ENCODE measurements around the gene FGFBP1. TPM values are rescaled to one million over a fixed set of nuclear protein-coding genes. Genes with fewer than 3 reads are reported as not detected.

The FGFBP1 gene
- total RNA-seq, 4 donors from 2014 or later, result 2.5 TPM; not detected in 3

DNA sequence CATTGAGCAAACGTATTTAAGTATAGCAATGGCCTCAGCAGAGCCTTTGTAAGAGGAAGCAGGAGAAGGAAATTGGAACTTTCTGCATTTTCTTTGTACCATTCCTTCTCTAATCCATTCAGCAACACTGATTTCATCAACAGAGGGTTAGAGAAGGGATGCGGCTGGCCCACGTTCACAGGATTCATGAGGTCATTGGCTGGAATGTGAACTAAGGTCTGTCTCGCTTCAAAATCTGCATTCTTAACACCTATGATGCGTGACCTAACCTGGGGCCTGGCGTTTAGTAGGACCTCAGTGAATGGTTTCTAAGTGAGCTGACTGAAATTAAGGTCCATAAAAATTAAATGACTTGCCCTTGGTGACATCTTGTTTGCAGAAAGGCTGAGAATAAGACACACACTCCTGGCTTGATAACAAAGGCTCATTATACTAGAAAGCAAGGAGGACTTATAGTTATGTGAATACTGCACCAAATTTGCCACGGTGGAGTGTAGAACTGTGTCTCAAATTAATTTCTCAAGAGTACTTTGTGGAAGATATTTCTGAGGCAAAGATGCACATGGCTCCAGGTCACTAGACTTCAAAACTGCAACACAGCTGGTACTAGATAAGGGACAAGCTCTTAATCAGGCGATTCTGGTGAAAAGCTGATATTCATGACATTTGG lies 25.4 kb downstream of the FGFBP1 start:
- Histone ChIP-seq H3K27me3 (no peaks in the 10 kb centered on the region), H3K36me3 (no peaks in the 10 kb centered on the region), H3K4me1 (no peaks in the 10 kb centered on the region), H3K4me3 (no peak overlapping the region), H3K27ac (no peak overlapping the region), H3K9me3 (no peaks in the 10 kb centered on the region)
- WGBS, 2 donors, result 49 to 50% methylated on average over 8 of the region's 8 CpGs
- no peak for DNase-seq (ENCODE audit: low spot score in 2 of 2)
- no peak for TF ChIP-seq POLR2A (IDR thresholded peaks at IDR 0.05)
- TF ChIP-seq, protein P1, sequence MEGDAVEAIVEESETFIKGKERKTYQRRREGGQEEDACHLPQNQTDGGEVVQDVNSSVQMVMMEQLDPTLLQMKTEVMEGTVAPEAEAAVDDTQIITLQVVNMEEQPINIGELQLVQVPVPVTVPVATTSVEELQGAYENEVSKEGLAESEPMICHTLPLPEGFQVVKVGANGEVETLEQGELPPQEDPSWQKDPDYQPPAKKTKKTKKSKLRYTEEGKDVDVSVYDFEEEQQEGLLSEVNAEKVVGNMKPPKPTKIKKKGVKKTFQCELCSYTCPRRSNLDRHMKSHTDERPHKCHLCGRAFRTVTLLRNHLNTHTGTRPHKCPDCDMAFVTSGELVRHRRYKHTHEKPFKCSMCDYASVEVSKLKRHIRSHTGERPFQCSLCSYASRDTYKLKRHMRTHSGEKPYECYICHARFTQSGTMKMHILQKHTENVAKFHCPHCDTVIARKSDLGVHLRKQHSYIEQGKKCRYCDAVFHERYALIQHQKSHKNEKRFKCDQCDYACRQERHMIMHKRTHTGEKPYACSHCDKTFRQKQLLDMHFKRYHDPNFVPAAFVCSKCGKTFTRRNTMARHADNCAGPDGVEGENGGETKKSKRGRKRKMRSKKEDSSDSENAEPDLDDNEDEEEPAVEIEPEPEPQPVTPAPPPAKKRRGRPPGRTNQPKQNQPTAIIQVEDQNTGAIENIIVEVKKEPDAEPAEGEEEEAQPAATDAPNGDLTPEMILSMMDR (IDR thresholded peaks at IDR 0.05), result no peak
- no peak for TF ChIP-seq EP300 (IDR thresholded peaks at IDR 0.05)

DNA sequence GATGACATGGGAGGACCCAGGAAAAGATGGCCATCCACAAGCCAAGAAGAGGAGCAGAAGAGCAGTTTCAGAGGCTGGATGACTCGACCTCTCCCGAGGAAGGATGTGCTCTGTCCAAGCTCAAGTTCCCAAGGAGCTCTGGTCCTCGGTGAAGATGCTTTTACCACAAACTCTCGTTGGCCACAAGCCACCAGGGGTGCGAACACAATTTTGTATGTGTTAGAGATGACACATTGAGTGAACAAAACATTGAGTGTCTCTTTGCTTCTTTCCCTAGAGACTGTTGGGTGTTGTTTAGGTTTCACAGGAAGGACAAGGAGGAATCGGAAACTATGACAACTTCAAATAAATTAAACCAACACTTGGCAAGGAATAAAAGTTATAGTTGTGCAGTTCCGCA lies 26.3 kb downstream of the FGFBP1 start:
- no peaks in the 10 kb centered on the region for H3K36me3 ChIP-seq
- H3K4me1 ChIP-seq, result no peaks in the 10 kb centered on the region
- DNase-seq (ENCODE audit: low spot score in 2 of 2), result no peak
- H3K27me3 ChIP-seq, result no peaks in the 10 kb centered on the region
- TF ChIP-seq POLR2A (IDR thresholded peaks at IDR 0.05) (no peak), EP300 (IDR thresholded peaks at IDR 0.05) (no peak)
- TF ChIP-seq, protein P1 (IDR thresholded peaks at IDR 0.05), result no peak
- no peaks in the 10 kb centered on the region for H3K9me3 ChIP-seq
- H3K4me3 ChIP-seq, result no peak overlapping the region
- WGBS, 2 donors, result 67 to 69% methylated on average over 7 of the region's 7 CpGs
- H3K27ac ChIP-seq, result no peak overlapping the region

DNA sequence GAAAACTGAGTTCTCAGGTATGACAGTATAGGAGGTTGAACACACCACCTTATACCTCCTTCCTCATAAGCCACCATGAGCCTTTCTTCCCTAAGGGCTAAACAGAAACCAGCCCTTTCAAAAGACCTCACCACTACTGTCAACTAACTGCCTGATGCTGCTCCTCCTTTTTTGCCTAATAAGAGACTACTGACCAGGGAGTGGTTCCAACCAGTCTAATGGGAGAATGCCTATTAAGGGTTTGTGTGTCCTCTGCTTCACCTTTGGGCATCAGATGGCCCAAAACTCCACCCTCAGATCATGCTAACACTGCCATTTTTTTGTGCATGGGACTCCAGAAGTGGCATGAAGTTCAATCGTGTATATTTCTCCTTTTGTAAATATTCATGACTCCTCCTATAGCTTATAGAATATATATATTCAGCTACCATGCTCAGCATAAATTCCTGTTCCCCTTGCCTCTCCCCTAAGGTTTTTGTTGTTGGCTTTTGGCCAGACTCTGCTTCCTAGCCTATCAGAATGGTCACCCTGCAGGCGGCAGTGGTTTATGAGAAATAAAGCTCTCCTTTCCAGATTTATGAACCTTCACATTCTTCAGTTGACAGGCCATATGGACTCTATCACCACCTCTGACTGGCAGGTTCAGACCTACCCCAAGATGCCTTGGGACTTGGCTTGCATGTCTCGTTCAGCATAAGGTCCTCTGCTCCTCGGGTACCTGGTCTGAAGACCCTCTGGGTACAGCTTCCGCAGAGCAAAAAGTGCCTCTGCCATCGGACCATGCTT lies 28.2 kb downstream of the FGFBP1 start:
- TF ChIP-seq, protein P1 (IDR thresholded peaks at IDR 0.05), result no peak
- no peak for TF ChIP-seq POLR2A (IDR thresholded peaks at IDR 0.05)
- TF ChIP-seq EP300 (IDR thresholded peaks at IDR 0.05), result no peak
- no peaks in the 10 kb centered on the region for H3K9me3 ChIP-seq
- H3K27ac ChIP-seq, result no peak overlapping the region
- DNase-seq (ENCODE audit: low spot score in 2 of 2), result no peak
- 78 to 91% methylated on average over 6 of the region's 6 CpGs for WGBS, 2 donors
- no peaks in the 10 kb centered on the region for H3K36me3 ChIP-seq
- no peaks in the 10 kb centered on the region for H3K4me1 ChIP-seq
- H3K4me3 ChIP-seq, result no peak overlapping the region
- H3K27me3 ChIP-seq, result no peaks in the 10 kb centered on the region

DNA sequence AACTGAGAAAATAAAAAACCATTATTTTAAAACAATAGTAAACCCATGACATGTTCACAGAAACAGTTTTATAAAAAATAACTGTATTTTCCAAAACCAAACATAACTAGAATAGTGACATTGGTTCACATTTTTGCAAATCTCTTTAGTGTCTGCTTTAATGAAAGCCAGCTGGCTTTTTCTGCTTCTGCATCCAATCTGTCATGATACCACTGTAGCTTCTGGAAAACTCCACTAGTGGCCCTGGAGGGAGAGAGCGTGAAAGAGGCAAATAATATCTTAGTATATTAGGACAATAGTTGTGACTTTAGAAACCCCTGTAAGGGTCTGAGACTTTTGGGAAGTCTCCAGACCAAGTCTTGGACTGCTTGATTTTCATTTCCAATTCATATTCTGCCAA lies 31.1 kb downstream of the FGFBP1 start:
- H3K9me3 ChIP-seq, result no peaks in the 10 kb centered on the region
- TF ChIP-seq POLR2A (IDR thresholded peaks at IDR 0.05) (no peak), EP300 (IDR thresholded peaks at IDR 0.05) (no peak)
- TF ChIP-seq, protein P1 (IDR thresholded peaks at IDR 0.05), result no peak
- no peak for DNase-seq (ENCODE audit: low spot score in 2 of 2)
- no peaks in the 10 kb centered on the region for H3K36me3 ChIP-seq
- no peaks in the 10 kb centered on the region for H3K27me3 ChIP-seq
- 64 to 88% methylated on average over 1 of the region's 1 CpG for WGBS, 2 donors
- no peak overlapping the region for H3K27ac ChIP-seq
- H3K4me3 ChIP-seq, result no peak overlapping the region
- no peaks in the 10 kb centered on the region for H3K4me1 ChIP-seq

DNA sequence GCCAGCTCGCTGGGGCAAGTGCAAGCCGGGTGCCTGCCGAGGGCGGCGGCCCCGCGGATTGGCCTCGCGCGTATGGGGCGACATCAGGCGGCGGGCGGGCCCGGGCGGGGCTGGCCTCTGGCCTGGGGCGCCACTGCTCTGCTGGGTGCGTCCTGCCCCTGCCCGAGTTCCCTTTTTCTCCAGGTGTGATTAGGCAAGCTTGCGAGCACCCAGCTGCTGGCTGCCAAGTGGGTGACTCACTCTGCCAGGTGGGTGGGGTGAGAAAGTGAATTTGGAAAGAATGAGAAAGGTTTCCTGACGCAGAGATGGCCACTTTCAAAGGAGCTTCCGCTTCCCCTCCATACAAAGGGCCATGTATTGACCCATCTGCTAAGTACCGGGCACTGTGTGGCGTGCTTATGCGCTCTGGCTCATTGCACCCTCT lies 32.5 kb downstream of the FGFBP1 start:
- DNase-seq (ENCODE audit: low spot score in 2 of 2), result no peak
- no peaks in the 10 kb centered on the region for H3K36me3 ChIP-seq
- no peak overlapping the region for H3K27ac ChIP-seq
- no peaks in the 10 kb centered on the region for H3K27me3 ChIP-seq
- WGBS, 2 donors, result 82 to 87% methylated on average over 20 to 25 of the region's 25 CpGs
- H3K4me1 ChIP-seq, result no peaks in the 10 kb centered on the region
- no peak overlapping the region for H3K4me3 ChIP-seq
- no peaks in the 10 kb centered on the region for H3K9me3 ChIP-seq
- TF ChIP-seq, protein P1 (IDR thresholded peaks at IDR 0.05), result no peak
- TF ChIP-seq EP300 (IDR thresholded peaks at IDR 0.05), result no peak
- TF ChIP-seq POLR2A (IDR thresholded peaks at IDR 0.05), result no peak

All from tibial nerve (tissue), 4 donors.